HEK293T (cell line): ENCODE results near the gene SPIB.

ENCODE experiments used
- BHLHE40 ChIP-seq: fragments of 450-650 bp; IDR thresholded peaks from 2 replicates; pipeline ENCODE4 v1.6.1; 2016; ENCODE audit warnings: mild to moderate bottlenecking, moderate library complexity, borderline replicate concordance
- ELF4 ChIP-seq: fragments of 450-650 bp; IDR thresholded peaks from 2 replicates; pipeline ENCODE4 v1.6.1; 2017; ENCODE audit warnings: antibody characterized with exemption
- FOXA1 ChIP-seq: fragments of 450-650 bp; IDR thresholded peaks from 2 replicates; pipeline ENCODE4 v1.6.1; 2016; ENCODE audit warnings: mild to moderate bottlenecking
- HDGF ChIP-seq: fragments of 450-650 bp; IDR thresholded peaks from 2 replicates; pipeline ENCODE4 v1.6.1; 2017; ENCODE audit warnings: antibody characterized with exemption, borderline replicate concordance
- LEF1 ChIP-seq: fragments of 450-650 bp; IDR thresholded peaks from 2 replicates; pipeline ENCODE4 v1.6.1; 2017; ENCODE audit warnings: mild to moderate bottlenecking, borderline replicate concordance
- SP1 ChIP-seq: fragments of 450-650 bp; IDR thresholded peaks from 2 replicates; pipeline ENCODE4 v1.6.1; 2017
- SUZ12 ChIP-seq: fragments of 450-650 bp; IDR thresholded peaks from 2 replicates; pipeline ENCODE4 v1.6.1; 2016; ENCODE audit warnings: mild to moderate bottlenecking

GRCh38 chr19:50419580-50420035 lies 870 bp downstream of the SPIB start:
- TF ChIP-seq SP1, result no peak
- no peak for TF ChIP-seq FOXA1
- no peak for TF ChIP-seq ELF4
- TF ChIP-seq SUZ12, result no peak
- no peak for TF ChIP-seq BHLHE40
- TF ChIP-seq LEF1, result no peak
- TF ChIP-seq HDGF, result no peak
